Right renal pelvis (tissue), 4 donors: ENCODE measurements around the gene COL15A1. TPM values are rescaled to one million over a fixed set of nuclear protein-coding genes. Genes with fewer than 3 reads are reported as not detected.

ENCODE experiments used
- DNase-seq, 4 donors: peaks; one replicate each; pipeline ENCODE4 v3.0.0-alpha.2; 2013; ENCODE audit warnings: low read depth in 4 of 4, low spot score in 3 of 4, missing footprints in 1 of 4
- polyA plus RNA-seq, 4 donors: library from polyadenylated mRNA; unstranded; fragments of 120-200 nt; gene quantifications; one replicate each; pipeline ENCODE4 v1.2.1, GENCODE V29; 2013; ENCODE audit not compliant: insufficient read length in 4 of 4

The COL15A1 gene
- polyA plus RNA-seq, 4 donors, result 30.1 to 36.2 (median 35.0) TPM

DNA sequence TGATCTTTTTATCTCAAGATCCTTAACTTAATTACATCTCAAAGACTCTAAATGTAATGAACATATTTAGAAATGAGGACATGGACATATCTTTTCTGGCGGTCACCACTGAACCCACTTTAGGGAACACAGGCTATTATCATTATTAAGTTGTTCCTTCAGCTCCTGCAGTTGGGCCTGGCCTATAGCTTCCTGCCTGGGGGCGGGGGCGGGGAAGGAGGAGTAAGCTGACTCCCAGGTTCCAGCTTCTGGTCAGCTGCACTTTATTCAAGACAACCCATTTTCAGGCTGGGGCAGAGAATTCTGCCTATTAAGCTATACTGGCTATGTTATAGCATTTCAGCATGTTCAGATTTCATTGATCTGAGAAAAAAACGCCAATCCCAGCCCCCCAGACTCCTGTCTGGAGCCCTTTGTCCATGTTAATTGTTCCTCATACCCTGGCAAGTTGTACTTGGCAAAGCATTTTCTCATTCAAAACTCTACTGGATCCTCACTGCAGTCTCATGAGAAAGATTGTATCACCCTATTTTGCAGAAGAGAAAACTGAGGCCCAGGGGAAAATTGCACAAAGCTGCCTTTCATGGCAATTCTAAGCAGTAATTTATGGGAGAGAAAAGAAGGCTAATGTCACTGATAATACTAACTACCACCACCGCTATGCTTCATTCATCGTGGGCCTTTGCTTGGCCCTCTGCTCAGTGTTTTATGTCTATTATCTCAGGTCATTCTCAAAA lies 25.1 kb downstream of the COL15A1 start:
- no peak for DNase-seq

- DNase-seq, result no peak
Observed at GRCh38 chr9:98970532-98971041, 26.9 kb downstream of the COL15A1 start.

- no peak for DNase-seq
Observed at GRCh38 chr9:98971168-98971914, 27.6 kb downstream of the COL15A1 start.

DNA sequence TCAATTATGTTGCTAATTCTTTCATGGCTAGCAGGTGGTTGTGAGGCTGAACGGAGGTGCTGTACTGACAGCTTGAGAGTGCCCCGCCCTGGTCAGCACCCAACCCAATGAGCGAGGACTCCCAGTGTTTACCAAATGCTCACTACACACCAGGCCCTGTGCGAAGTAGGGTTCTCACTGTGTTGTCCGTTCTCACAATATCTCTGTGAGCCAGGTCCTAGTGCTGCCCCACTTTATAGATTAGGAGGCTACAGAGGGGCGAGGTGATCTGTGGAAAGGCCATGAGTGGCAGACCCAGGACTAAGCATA lies 28.2 kb downstream of the COL15A1 start:
- DNase-seq, result no peak

DNA sequence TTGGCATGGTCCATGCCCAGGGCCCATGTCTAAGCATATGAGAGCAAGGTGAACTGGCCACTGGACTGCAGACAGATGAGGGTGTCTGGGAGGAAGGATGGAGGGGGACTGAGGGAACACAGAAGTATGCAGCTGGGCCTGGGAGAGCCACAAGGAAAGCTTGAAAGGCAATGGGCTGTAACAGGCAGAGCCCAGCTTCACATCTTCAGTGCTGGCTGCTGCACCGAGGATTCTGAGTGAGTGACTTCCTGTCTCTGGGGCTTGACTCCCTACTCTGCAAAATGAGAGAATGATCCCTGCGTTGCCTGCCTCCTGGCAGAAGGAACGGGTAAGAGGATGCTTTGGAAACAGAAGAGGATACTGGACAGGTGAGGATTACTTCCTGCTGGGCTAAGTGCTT lies 29.0 kb downstream of the COL15A1 start:
- no peak for DNase-seq

DNA sequence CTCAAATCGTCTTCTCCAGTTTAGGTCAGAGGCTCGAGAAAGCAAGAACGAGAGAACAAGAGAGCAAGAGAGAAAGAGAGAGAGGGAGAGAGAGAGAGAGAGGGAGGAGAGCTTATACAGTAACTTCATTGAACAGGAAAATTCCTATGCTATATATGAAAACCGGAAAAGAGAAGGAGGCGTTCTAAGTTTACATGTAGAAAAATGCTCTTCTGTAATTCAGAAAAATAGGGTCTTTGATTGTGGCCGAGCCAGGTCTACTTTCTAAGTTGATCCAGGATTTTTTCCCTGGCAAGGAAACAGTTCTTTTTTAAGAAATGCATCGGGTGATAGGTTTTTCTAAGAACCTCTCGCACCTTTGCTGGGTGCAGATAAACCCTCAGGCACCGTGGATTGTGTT lies 29.5 kb downstream of the COL15A1 start:
- no peak for DNase-seq

DNA sequence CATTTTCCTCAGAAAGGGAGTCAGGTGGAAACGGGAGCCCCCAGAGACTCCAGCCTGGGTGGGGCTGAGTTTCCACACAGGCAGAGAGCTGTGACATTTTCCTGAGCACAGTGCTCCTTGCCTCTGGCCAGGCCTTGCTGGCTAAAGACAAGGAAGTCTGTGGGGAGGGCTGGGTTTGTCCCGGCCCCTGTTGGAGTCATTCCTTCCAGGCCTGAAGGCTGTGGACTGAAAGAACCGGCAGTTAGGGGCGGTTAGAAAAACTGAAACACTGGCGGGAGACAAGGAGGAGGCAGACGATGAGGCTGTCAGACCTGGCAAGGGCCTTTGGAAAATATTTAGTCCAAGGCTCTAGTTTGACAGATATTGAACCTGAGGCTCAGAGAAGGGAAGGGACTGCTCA lies 29.9 kb downstream of the COL15A1 start:
- DNase-seq, result no peak

DNA sequence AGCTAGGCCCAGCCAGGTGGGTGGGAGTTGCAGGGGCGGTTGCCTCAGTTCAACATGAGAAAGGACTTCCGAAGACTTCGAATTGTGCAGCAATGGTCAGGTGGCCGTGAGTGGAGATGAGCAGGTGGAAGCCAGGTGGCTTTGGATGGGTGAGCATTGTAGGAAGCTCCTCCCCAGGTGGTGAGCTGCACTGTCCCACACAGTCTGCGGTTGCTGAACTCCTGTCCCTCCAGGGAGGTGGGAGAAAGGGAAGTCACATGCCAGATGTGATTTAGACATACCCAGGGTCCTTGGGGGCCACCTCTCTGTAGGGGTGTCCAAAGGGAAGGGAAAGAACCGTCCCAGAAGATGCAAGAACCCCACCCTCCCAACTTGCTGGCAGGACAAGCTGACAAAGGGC lies 30.4 kb downstream of the COL15A1 start:
- DNase-seq, result no peak

- no peak for DNase-seq
Observed at GRCh38 chr9:98974554-98974953, 30.8 kb downstream of the COL15A1 start.

DNA sequence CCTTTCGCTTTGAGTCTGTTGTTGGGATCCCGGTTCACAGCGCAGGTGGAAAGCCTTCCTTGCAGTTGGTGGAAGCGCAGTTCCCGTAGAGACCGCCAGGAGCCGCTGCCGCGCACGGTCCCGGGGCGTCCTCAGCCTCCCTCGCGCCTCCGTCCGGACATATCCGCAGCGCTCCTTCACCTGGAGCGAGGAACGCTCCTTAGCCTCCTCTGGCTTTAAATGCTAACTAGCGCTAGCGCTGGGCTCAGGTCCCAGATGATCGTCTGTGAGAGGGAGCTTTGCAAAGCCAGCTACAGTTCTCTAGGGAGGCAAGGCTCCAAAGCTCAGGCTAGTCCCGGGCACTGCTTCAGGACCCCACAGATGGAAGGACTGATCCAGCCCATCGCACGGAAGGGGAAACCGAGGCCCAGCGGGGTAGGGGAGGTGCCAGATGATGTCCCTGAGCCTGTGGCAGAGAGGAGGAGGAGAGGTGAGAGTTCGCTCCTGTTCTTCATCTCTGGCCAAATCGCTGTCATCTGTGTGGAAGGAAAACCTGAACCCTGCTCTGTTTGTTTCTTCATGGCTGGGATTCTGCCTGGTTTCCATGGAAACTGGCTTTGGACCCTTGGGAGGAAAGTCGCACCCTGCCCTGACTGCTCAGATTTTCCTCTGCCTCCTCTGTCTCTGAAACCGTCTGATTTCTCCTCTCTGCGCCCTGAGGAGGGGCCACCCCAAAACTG lies 31.4 kb downstream of the COL15A1 start:
- DNase-seq, result peak in 2 of 4 donors; percentile 47 to 75

GRCh38 chr9:98975838-98976237 lies 32.1 kb downstream of the COL15A1 start:
- DNase-seq, result no peak

GRCh38 chr9:98977246-98977714 lies 33.6 kb downstream of the COL15A1 start:
- DNase-seq, result no peak

DNA sequence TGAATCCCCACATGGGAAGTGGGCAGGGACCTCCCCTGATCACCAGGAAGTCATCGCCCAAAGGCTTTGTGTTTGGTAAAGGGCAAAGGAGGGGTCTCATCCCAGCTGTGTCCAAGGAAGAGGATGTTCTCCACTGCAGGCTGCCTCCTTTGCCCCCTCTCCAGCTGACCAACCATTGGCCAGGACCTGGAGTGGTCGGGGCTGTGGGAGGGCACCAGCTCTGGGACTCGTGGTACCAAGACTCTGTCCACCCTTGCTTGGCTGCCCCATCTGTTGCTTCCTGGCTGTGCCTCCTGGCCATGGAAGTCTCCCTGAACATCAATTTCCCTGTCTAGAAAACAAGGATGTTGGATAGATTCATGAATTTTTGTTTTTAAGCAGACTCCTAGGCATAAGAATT lies 34.1 kb downstream of the COL15A1 start:
- no peak for DNase-seq

DNA sequence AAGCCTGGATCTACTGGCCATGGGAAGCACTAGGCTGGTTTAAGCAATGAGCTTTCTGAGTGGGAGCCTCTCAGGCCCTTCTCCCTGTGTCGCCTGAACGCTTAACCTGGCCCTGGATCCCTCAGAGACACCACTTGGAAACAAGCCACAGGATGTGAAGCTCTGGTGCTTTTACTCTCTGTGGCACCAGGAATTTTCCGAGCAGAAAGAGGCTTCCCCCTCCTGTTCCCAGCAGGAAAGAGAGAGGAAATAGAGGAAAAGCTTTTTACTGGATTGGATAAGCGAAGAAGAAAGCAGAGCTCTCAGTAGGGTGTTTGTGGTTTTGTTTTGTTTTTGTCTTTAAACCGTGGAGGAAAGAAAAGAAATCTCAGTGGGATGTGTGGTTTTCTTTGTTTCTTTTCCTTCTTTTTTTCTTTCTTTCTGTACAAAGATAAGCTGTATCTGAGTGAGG lies 34.5 kb downstream of the COL15A1 start:
- no peak for DNase-seq

DNA sequence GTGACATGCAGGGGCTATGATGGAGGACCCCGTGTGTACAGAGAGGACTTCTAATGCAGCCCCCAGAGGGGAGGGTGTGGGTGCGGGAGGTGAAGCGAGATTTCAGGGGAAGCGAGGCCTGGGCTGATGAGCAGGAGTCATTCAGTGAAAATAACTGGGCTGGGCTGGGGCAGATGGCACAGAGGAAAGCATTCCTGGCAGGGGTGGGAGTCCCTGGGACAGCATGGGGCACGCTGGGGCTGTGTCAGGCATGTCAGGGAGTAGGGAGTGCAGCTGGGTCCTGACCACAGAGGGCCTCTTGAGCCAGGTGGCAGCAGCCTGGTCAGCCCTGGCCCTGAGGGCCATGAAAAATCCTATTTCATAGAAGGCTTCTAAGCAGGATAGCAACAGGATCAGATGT lies 36.6 kb downstream of the COL15A1 start:
- DNase-seq, result no peak

GRCh38 chr9:98983295-98984268 lies 39.9 kb downstream of the COL15A1 start:
- no peak for DNase-seq

DNA sequence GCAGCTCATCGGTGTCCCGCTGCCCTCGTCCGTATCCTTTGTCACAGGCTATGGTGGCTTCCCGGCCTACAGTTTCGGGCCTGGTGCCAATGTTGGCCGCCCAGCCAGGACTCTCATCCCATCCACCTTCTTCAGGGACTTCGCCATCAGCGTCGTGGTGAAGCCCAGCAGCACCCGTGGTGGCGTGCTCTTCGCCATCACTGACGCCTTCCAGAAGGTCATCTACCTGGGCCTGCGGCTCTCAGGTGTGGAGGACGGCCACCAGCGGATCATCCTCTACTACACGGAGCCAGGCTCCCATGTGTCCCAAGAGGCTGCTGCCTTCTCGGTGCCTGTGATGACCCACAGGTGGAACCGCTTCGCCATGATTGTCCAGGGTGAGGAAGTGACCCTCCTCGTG lies 41.9 kb downstream of the COL15A1 start:
- DNase-seq, result no peak

DNA sequence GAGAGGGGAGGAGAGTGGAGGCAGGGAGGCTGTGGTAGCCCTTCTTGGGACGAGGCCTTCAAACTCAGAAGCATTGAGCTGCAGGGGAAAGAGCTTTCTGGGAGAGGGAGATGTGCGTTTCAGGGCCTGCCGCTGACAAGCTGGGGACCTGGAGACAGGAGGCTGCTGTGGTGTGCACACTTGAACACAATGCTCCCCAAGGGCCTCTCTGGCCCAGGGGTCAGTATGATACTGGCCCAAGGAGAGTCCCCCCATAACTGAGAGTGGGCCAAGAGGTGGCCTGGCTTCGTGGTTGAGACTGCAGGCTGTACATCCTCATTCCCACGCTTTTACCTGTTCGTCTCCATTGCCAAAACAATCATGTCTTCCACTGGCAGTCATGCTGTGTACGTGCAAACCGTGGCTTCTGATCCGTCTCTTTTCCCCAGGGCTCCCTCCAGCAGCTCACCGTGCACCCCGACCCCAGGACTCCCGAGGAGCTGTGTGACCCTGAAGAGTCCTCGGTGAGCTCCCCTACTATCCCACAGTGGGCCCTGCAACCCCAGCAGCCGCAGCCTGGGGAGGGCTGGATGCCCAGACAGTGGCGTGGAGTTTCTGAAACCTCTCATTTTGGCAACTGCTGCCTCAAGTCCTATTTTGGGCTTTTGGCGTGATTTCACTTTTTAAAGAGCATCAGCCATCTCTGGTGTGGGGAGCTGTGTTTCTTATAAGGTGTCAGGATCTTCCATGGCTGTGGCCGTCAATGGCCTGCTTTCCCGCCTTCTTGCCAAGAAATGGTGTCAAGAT lies 43.4 kb downstream of the COL15A1 start:
- DNase-seq, result no peak
